Mucosa of rectum (tissue), 2 donors: Measurements from ENCODE around the gene MFN1.

ENCODE experiments used
- H3K27ac ChIP-seq, 2 donors: one replicate each; pipeline ENCODE4 v1.7.0; 2013; ENCODE audit warnings: inconsistent platforms in 2 of 2, low read depth in 2 of 2, low read length in 2 of 2
- H3K27me3 ChIP-seq, 2 donors: one replicate each; pipeline ENCODE4 v1.7.0; 2013; ENCODE audit warnings: low read length in 2 of 2; ENCODE audit not compliant: control insufficient read depth in 2 of 2, insufficient read depth in 2 of 2
- H3K36me3 ChIP-seq, 2 donors: one replicate each; pipeline ENCODE4 v1.7.0; 2013; ENCODE audit warnings: low read length in 2 of 2; ENCODE audit not compliant: control insufficient read depth in 2 of 2, insufficient read depth in 2 of 2
- H3K4me1 ChIP-seq, 2 donors: one replicate each; pipeline ENCODE4 v1.7.0; 2013; ENCODE audit warnings: low read length in 2 of 2, mild to moderate bottlenecking in 1 of 2; ENCODE audit not compliant: control insufficient read depth in 2 of 2, insufficient read depth in 2 of 2
- H3K4me3 ChIP-seq, 2 donors: one replicate each; pipeline ENCODE4 v1.7.0; 2013; ENCODE audit warnings: low read length in 2 of 2
- H3K9ac ChIP-seq, 2 donors: one replicate each; pipeline ENCODE4 v1.7.0; 2013; ENCODE audit warnings: low read length in 2 of 2, low read depth in 1 of 2, mild to moderate bottlenecking in 1 of 2
- H3K9me3 ChIP-seq, 2 donors: one replicate each; pipeline ENCODE4 v1.7.0; 2013; ENCODE audit warnings: low read length in 2 of 2; ENCODE audit not compliant: control insufficient read depth in 2 of 2
- donor health status: healthy.
- donor health status: Normal muscosa, but diverticular disease.

Gene MFN1

GRCh38 chr3:179398574-179399231 lies 51.2 kb downstream of the MFN1 start:
- Histone ChIP-seq H3K9ac (no peak overlapping the region), H3K4me1 (no peaks in the 10 kb centered on the region), H3K4me3 (no peak overlapping the region), H3K27me3 (no peaks in the 10 kb centered on the region), H3K27ac (no peak overlapping the region), H3K9me3 (no peaks in the 10 kb centered on the region), H3K36me3 (peaks cover 14 to 21% of the 10 kb centered on the region in 2 donors)

- Histone ChIP-seq H3K4me1 (no peaks in the 10 kb centered on the region), H3K27me3 (no peaks in the 10 kb centered on the region), H3K36me3 (peaks cover 15 to 17% of the 10 kb centered on the region in 2 donors), H3K27ac (no peak overlapping the region), H3K9me3 (no peaks in the 10 kb centered on the region), H3K4me3 (no peak overlapping the region), H3K9ac (no peak overlapping the region)
These were observed 54.1 kb downstream of the MFN1 start for GRCh38 chr3:179401561-179401960.

GRCh38 chr3:179402963-179403362 lies 55.5 kb downstream of the MFN1 start:
- no peak overlapping the region for H3K9ac ChIP-seq
- H3K27ac ChIP-seq: no peak overlapping the region
- no peaks in the 10 kb centered on the region for H3K4me1 ChIP-seq
- peaks cover 14 to 15% of the 10 kb centered on the region in 2 donors for H3K36me3 ChIP-seq
- H3K4me3 ChIP-seq: no peak overlapping the region
- H3K27me3 ChIP-seq: no peaks in the 10 kb centered on the region
- no peaks in the 10 kb centered on the region for H3K9me3 ChIP-seq

- H3K4me3 ChIP-seq: no peak overlapping the region
- no peaks in the 10 kb centered on the region for H3K27me3 ChIP-seq
- no peak overlapping the region for H3K27ac ChIP-seq
- no peak overlapping the region for H3K9ac ChIP-seq
- peaks cover 14 to 15% of the 10 kb centered on the region in 2 donors for H3K36me3 ChIP-seq
- H3K4me1 ChIP-seq: no peaks in the 10 kb centered on the region
- H3K9me3 ChIP-seq: no peaks in the 10 kb centered on the region
These were observed 56.8 kb downstream of the MFN1 start for GRCh38 chr3:179404307-179404706.

- Histone ChIP-seq H3K36me3 (peaks cover 0 to 3% of the 10 kb centered on the region in 2 donors), H3K4me1 (no peaks in the 10 kb centered on the region)
These were observed 62.8 kb downstream of the MFN1 start for GRCh38 chr3:179410331-179410730.

GRCh38 chr3:179410999-179411398 lies 63.5 kb downstream of the MFN1 start:
- Histone ChIP-seq H3K27ac (no peak overlapping the region), H3K27me3 (no peaks in the 10 kb centered on the region), H3K36me3 (peaks cover 0 to 3% of the 10 kb centered on the region in 2 donors), H3K4me1 (no peaks in the 10 kb centered on the region), H3K4me3 (no peak overlapping the region), H3K9me3 (no peaks in the 10 kb centered on the region), H3K9ac (no peak overlapping the region)

More at GRCh38 chr3:179410331-179410730, 62.8 kb downstream of the MFN1 start:
- H3K4me3 ChIP-seq: no peak overlapping the region
- H3K27ac ChIP-seq: no peak overlapping the region
- H3K27me3 ChIP-seq: no peaks in the 10 kb centered on the region
- no peak overlapping the region for H3K9ac ChIP-seq
- H3K9me3 ChIP-seq: no peaks in the 10 kb centered on the region

- Histone ChIP-seq H3K4me1 (no peaks in the 10 kb centered on the region), H3K27ac (no peak overlapping the region), H3K9me3 (no peaks in the 10 kb centered on the region), H3K36me3 (peaks cover 0 to 3% of the 10 kb centered on the region in 2 donors), H3K4me3 (no peak overlapping the region), H3K9ac (no peak overlapping the region), H3K27me3 (no peaks in the 10 kb centered on the region)
These were observed 67.3 kb downstream of the MFN1 start for GRCh38 chr3:179414804-179415203.

GRCh38 chr3:179415377-179415776 lies 67.9 kb downstream of the MFN1 start:
- no peak overlapping the region for H3K27ac ChIP-seq
- H3K9ac ChIP-seq: no peak overlapping the region
- no peaks in the 10 kb centered on the region for H3K9me3 ChIP-seq
- H3K27me3 ChIP-seq: no peaks in the 10 kb centered on the region
- H3K36me3 ChIP-seq: peaks cover 0 to 3% of the 10 kb centered on the region in 2 donors
- H3K4me3 ChIP-seq: no peak overlapping the region
- no peaks in the 10 kb centered on the region for H3K4me1 ChIP-seq

- Histone ChIP-seq H3K4me3 (no peak overlapping the region), H3K36me3 (peaks cover 0 to 3% of the 10 kb centered on the region in 2 donors), H3K4me1 (no peaks in the 10 kb centered on the region), H3K27me3 (no peaks in the 10 kb centered on the region), H3K27ac (no peak overlapping the region), H3K9me3 (no peaks in the 10 kb centered on the region), H3K9ac (no peak overlapping the region)
These were observed 69.2 kb downstream of the MFN1 start for GRCh38 chr3:179416681-179417080.

- Histone ChIP-seq H3K9ac (no peak overlapping the region), H3K27me3 (no peaks in the 10 kb centered on the region), H3K36me3 (peaks cover 0 to 3% of the 10 kb centered on the region in 2 donors), H3K4me3 (no peak overlapping the region), H3K27ac (no peak overlapping the region), H3K4me1 (no peaks in the 10 kb centered on the region), H3K9me3 (no peaks in the 10 kb centered on the region)
These were observed 71.1 kb downstream of the MFN1 start for GRCh38 chr3:179418610-179419009.
